LNCAP (cell line): Measurements from ENCODE around the gene RGL4.

Experiments used
- TF ChIP-seq, protein P1 (sequence below): fragments of 450-650 bp; IDR thresholded peaks from 2 replicates; pipeline ENCODE4 v1.5.1; 2017; ENCODE audit warnings: mild to moderate bottlenecking

RGL4 gene

GRCh38 chr22:23704062-23704461 lies 13.2 kb downstream of the RGL4 start:
- TF ChIP-seq, protein P1, sequence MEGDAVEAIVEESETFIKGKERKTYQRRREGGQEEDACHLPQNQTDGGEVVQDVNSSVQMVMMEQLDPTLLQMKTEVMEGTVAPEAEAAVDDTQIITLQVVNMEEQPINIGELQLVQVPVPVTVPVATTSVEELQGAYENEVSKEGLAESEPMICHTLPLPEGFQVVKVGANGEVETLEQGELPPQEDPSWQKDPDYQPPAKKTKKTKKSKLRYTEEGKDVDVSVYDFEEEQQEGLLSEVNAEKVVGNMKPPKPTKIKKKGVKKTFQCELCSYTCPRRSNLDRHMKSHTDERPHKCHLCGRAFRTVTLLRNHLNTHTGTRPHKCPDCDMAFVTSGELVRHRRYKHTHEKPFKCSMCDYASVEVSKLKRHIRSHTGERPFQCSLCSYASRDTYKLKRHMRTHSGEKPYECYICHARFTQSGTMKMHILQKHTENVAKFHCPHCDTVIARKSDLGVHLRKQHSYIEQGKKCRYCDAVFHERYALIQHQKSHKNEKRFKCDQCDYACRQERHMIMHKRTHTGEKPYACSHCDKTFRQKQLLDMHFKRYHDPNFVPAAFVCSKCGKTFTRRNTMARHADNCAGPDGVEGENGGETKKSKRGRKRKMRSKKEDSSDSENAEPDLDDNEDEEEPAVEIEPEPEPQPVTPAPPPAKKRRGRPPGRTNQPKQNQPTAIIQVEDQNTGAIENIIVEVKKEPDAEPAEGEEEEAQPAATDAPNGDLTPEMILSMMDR: no peak

GRCh38 chr22:23704829-23705228 lies 14.0 kb downstream of the RGL4 start:
- TF ChIP-seq, protein P1: no peak

DNA sequence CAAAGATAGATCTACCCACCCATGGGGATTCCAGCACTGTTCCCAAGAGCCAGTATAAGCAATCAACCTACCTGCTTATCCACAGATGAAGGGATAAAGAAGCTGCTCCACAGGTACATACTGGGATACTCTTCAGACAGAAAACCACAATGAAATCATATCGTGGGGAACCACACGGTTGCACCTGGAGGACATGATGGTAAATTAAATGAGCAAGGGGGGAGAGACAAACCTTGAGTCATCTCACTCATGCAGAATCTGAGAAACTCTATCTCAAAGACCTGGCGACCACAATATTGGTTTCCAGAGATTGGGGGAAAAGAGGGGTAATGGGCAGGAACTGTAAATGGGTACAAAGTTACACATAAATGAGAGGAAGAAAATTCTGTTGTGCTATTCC lies 14.5 kb downstream of the RGL4 start:
- TF ChIP-seq, protein P1: no peak

GRCh38 chr22:23708270-23708669 lies 17.5 kb downstream of the RGL4 start:
- TF ChIP-seq, protein P1: no peak

- TF ChIP-seq, protein P1: no peak
These were observed 18.3 kb downstream of the RGL4 start for GRCh38 chr22:23709107-23709506.

- TF ChIP-seq, protein P1: no peak
These were observed 21.4 kb downstream of the RGL4 start for GRCh38 chr22:23712256-23712655.

DNA sequence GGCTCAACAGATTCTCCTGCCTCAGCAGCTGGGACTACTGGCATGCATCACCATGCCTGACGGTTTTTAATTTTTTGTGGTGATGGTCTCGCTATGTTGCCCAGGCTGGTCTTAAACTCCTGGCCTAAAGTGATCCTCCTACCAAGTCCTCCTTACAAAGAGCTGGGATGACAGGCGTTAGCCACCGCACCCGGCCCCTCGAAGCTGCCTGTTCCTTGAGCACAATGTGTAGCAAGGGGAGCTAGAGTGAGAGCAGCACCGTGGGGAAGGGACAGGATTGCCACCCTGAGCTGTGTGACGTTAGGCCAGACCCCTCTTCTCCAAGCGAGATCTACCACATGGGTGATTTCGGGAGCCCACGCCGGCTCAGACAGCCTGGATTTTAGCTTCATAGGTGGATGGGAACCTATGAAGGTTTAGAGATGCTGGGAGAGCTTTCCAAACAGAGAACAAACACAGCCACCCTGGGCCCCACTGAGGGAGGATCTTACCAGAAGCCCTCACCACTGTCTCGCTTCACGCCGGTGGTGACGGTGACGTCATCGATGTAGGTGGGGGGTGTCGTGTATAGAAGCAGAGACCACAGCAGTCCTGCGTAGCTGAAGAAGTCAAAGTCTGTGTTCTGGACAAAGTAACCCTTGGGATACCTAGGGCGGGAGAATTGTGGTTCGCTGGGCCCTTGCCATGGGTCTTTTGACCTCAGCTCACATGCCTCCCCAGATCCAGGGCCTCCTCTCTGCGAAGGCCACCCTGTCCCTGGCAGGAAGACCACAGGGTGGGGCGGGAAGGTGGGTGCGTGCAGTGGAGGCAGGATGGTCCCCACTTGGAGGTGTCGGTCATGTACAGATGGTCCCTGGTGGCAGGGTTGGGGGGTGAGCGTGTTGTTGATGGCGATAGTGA lies 23.1 kb downstream of the RGL4 start:
- TF ChIP-seq, protein P1: no peak
